ENCODE measurements around the gene MAML2. TPM values are rescaled to one million over a fixed set of nuclear protein-coding genes. Genes with fewer than 3 reads are reported as not detected.

The MAML2 gene
- total and polyA plus RNA-seq, 2 of the 8 experiments (the other 6 are each of a cell fraction or from before 2014, with no cell fraction given), result 3.8 to 6.6 TPM

DNA sequence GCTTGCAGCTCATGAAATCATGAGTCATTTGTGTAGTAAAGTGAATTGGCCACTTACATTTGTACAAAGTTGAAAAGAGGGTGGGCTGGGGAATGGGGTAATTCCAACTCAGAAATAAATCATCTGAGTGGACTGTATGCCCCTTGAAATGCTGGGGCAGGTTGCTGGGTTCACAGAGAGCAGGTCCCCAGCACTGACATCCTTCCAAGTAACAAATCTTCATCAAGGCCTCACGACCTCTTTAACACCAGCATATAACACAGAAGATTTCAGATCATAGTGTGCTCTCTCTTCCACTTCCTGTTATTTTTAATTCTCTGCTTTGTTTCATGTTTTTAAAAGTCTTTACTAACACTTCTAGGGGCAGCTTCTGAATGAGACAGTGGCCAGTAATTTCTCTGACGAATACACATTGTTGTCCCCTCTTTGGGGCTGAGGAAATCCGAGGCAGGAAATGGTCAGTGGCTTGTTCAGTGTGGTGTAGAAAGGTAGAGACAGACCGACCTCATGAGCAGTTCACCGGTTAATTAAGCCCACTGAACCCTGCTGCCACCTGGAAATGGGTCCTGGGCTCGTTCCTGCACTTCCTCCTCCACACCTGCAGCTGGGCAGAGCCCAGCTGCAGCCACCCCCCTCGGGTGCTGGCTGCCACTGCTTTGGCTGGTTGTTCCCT is 127.7 kb downstream of the MAML2 start:
- Histone ChIP-seq H3K23me2 (ENCODE audit: low read depth, low read length) (no peaks in the 10 kb centered on the region; the same call in 1 of the 2 replicates), H3K27ac (ENCODE audit: low read depth, low read length) (no peak overlapping the region), H3K9ac (replicated peaks in 1 of 4; ENCODE audit: extremely low read depth in 1 of 4, low read depth in 3 of 4, low read length in 3 of 4) (no peak overlapping the region), H3K56ac (replicated peaks; ENCODE audit: insufficient read length, low read depth, low read length) (no peak overlapping the region), H3K79me2 (ENCODE audit: control insufficient read depth in 1 of 2, insufficient read depth in 2 of 2, low read length in 2 of 2) (no peaks in the 10 kb centered on the region), H3K36me3 (ENCODE audit: control insufficient read depth in 2 of 4, insufficient read depth in 4 of 4, low read length in 3 of 4) (no peaks in the 10 kb centered on the region), H2BK5ac (ENCODE audit: low read depth, low read length) (no peak overlapping the region), H2BK15ac (ENCODE audit: low read length) (no peak overlapping the region), H3K4me1 (replicated peaks in 1 of 4; ENCODE audit: control insufficient read depth in 3 of 4, insufficient read depth in 4 of 4, low read length in 3 of 4) (peaks cover 0 to 3% (median 1%) of the 10 kb centered on the region in 4 experiments; a peak in 2 of 7 replicates), H2BK12ac (ENCODE audit: low read depth, low read length) (no peak overlapping the region), H3K14ac (ENCODE audit: insufficient read length) (no peak overlapping the region), H2AFZ (ENCODE audit: low read length) (no peak overlapping the region), H4K20me1 (replicated peaks in 1 of 2; ENCODE audit: control insufficient read depth in 1 of 2, insufficient read depth in 2 of 2, low read length in 2 of 2) (no peaks in the 10 kb centered on the region), H4K5ac (ENCODE audit: insufficient read length, low read depth, low read length) (no peak overlapping the region), H2BK20ac (ENCODE audit: low read length) (no peak overlapping the region), H3K4ac (replicated peaks; ENCODE audit: insufficient read length, low read depth, low read length) (no peak overlapping the region), H3K9me3 (ENCODE audit: insufficient read depth in 2 of 2, low read depth in 1 of 2, low read length in 1 of 2) (no peaks in the 10 kb centered on the region), H3K18ac (ENCODE audit: extremely low read depth, low read length) (peak overlapping the region; percentile 16; the same call in 1 of the 2 replicates), H3K4me3 (ENCODE audit: extremely low read depth in 1 of 4, insufficient read depth in 2 of 4, low read depth in 3 of 4, low read length in 4 of 4) (no peak overlapping the region), H4K8ac (ENCODE audit: extremely low read depth, insufficient read depth, low read length) (no peak overlapping the region), H4K91ac (replicated peaks; ENCODE audit: insufficient read length, low read length) (no peak overlapping the region), H3K27me3 (replicated peaks in 1 of 4; ENCODE audit: control insufficient read depth in 3 of 4, extremely low read depth in 1 of 4, insufficient read depth in 3 of 4, low read length in 3 of 4) (no peaks in the 10 kb centered on the region), H3K4me2 (ENCODE audit: insufficient read depth in 1 of 2, low read depth in 2 of 2, low read length in 2 of 2) (no peak overlapping the region), H2BK120ac (replicated peaks; ENCODE audit: low read depth, low read length) (no peak overlapping the region), H3K79me1 (ENCODE audit: low read depth, low read length) (no peaks in the 10 kb centered on the region), H3K23ac (ENCODE audit: insufficient read length) (no peak overlapping the region), H2AK5ac (ENCODE audit: low read depth, low read length) (no peak overlapping the region)
- CTCF ChIA-PET (ENCODE audit: partially characterized antibody), result interaction anchor here (0.9 to 1.0 kb wide), 2 partner anchors 123 to 179 kb away, joined by 3 to 4 read pairs; no protein-coding TSS in a partner anchor
- TF ChIP-seq SIRT6 (IDR thresholded peaks at IDR 0.05; ENCODE audit: low read length) (no peak), CHD2 (IDR thresholded peaks at IDR 0.05; ENCODE audit: low read length) (no peak), SP2 (IDR thresholded peaks at IDR 0.05; ENCODE audit: low read length) (no peak), SP4 (IDR thresholded peaks at IDR 0.05; ENCODE audit: low read length) (no peak), SRF (IDR thresholded peaks at IDR 0.05; ENCODE audit: low read depth, low read length) (no peak), BCL11A (IDR thresholded peaks at IDR 0.05; ENCODE audit: low read depth in 2 of 2, low read length in 2 of 2) (no peak), RNF2 (IDR thresholded peaks at IDR 0.05; ENCODE audit: borderline replicate concordance, low read depth, low read length, missing control alignments, poor library complexity, severe bottlenecking) (no peak), CHD1 (IDR thresholded peaks at IDR 0.05; ENCODE audit: low read depth, low read length) (no peak), ASH2L (IDR thresholded peaks at IDR 0.05; ENCODE audit: low read length) (no peak)
- no peak for DNase-seq (ENCODE audit: low read depth in 1 of 2, low spot score in 2 of 2)
- no peak for FAIRE-seq
- POLR2A ChIA-PET (ENCODE audit: partially characterized antibody), result no interaction called here
- 77% methylated on average over 7 of the region's 7 CpGs; no CpG with 5 or more reads in 1 of the 2 experiments for WGBS, 2 experiments (ENCODE audit: extremely low coverage in 1 of 2, insufficient coverage in 1 of 2, insufficient read length in 1 of 2, insufficient replicate concordance in 2 of 2, low coverage in 1 of 2, low lambda C conversion rate in 2 of 2, missing lambda C conversion rate in 1 of 2)
